GM18870 (cell line): ENCODE results near the gene ADAM8.

ENCODE experiments used
- ATAC-seq: cut with Tn5 transposase; IDR thresholded peaks from one replicate; pipeline ENCODE4 v1.9.1; 2021; ENCODE audit warnings: moderate library complexity; ENCODE audit not compliant: unreplicated experiment

ADAM8 gene

GRCh38 chr10:133282846-133283390, 6.2 kb upstream of the ADAM8 start:
- ATAC-seq, result no peak

GRCh38 chr10:133281628-133282372, 5.1 kb upstream of the ADAM8 start:
- no peak for ATAC-seq

- ATAC-seq, result no peak
Observed at GRCh38 chr10:133281084-133281483, 4.4 kb upstream of the ADAM8 start.

- ATAC-seq, result no peak
Observed at GRCh38 chr10:133280391-133281059, 3.9 kb upstream of the ADAM8 start.

- ATAC-seq, result no peak
Observed at GRCh38 chr10:133279326-133280226, 2.9 kb upstream of the ADAM8 start.

- peak; percentile 36 for ATAC-seq
Observed at GRCh38 chr10:133278577-133279265, 2.1 kb upstream of the ADAM8 start.

GRCh38 chr10:133277993-133278576, 1.4 kb upstream of the ADAM8 start:
- no peak for ATAC-seq

- ATAC-seq, result no peak
Observed at GRCh38 chr10:133277277-133277992, 767 bp upstream of the ADAM8 start.

GRCh38 chr10:133276100-133276434, 601 bp downstream of the ADAM8 start:
- no peak for ATAC-seq

- peak; percentile 29 for ATAC-seq
Observed at GRCh38 chr10:133275684-133276092, 980 bp downstream of the ADAM8 start.

GRCh38 chr10:133274751-133275683, 1.7 kb downstream of the ADAM8 start:
- ATAC-seq, result peak; percentile 51

GRCh38 chr10:133273534-133274143, 3.0 kb downstream of the ADAM8 start:
- no peak for ATAC-seq

GRCh38 chr10:133272964-133273420, 3.7 kb downstream of the ADAM8 start:
- ATAC-seq, result no peak

GRCh38 chr10:133272301-133272963, 4.2 kb downstream of the ADAM8 start:
- ATAC-seq, result no peak

GRCh38 chr10:133271521-133272300, 5.0 kb downstream of the ADAM8 start:
- ATAC-seq, result no peak

GRCh38 chr10:133270773-133271297, 5.8 kb downstream of the ADAM8 start:
- ATAC-seq, result no peak

- no peak for ATAC-seq
Observed at GRCh38 chr10:133270204-133270603, 6.5 kb downstream of the ADAM8 start.
